Inflammatory macrophage treated with lipopolysaccharide for 1 hour (primary cell): ENCODE measurements around the gene SLC27A4.
"Not testable (repeated sequence)": the region's sequence is repeated elsewhere in the genome, so short reads cannot be mapped to it uniquely, and the experiment has no call there.

Experiments
- DNase-seq, 2 donors: peaks; one replicate each; pipeline ENCODE4 v3.0.0-alpha.2; 2020 to 2022

Gene SLC27A4

GRCh38 chr9:128325629-128326028, 14.7 kb upstream of the SLC27A4 start:
- DNase-seq = no peak

DNA sequence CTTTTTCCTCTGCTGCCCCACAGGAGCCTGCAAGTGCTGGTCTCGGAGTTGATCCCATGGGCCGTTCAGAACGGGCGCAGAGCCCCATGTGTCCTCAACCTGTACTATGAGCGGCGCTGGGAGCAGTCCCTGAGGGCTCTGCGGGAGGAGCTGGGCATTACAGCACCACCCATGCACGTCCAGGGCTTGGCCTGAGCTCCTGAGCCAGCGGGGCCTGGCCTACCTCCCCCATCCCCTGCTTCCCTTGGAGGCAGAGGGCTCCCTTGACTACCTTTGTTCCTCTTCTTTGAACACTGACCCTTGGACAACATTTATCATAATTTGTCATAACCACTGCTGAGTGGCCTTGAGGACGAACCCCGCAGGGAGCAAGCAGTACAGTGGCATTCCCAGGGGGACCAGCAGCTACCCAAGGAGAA, 6.9 kb upstream of the SLC27A4 start:
- DNase-seq = no peak

DNA sequence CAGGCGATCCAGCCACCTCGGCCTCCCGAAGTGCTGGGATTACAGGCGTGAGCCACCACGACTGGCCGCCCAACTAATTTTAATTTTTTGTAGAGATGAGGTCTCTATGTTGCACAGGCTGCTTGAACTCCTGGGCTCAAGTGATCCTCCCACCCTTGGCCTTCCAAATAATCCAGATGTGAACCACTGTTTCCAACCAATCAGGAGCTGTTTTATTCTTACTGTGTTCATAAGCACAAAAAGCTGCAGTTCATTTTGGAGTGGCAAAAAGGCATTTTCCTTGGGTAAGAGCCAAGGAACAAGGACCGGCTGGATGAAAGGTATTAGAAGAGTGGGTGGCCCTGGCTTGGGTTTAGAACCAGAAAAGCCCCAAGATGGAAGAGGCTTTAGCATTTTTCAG, 5.2 kb upstream of the SLC27A4 start:
- no peak for DNase-seq

DNA sequence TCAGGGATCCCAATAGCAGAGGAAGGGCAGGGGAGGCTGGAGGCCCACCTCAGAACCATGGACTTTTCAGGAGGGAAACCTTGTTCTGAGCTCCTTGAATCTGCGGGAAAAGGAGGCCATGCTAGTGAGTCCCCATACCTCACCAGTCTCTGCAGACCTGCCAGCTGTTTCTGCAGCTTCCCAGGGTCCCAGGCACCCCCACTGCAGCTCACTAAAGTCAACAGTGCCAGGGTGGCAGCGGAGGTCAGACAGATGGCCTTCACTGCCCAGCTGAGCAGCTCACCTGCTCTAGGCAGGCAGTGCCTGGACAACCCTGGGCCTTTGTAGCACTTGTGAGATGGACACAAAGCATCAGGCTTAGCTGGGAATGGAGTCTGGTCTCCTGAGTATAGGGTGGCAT, 4.4 kb upstream of the SLC27A4 start:
- no peak for DNase-seq

DNA sequence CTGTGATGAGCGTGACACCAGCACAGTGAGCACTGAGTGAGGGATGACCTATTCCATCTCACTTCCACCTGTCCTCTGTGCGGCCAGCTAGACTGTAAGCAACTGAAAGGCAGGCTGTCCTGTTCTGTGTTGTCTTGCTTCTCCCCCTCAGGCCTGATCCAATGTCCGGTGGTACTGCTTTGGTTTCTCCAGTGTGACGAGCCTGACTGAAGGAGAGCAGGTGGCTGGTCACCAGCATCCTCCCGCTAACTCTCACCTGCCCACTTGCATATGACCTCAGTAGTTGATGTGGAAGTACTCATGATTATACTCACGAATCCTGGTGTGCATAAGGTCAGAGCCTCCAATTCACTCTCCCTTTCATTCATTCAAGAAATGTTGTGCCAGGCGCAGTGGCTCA, 2.4 kb upstream of the SLC27A4 start:
- DNase-seq = no peak

GRCh38 chr9:128338852-128339614, 1.3 kb upstream of the SLC27A4 start:
- DNase-seq = not testable (repeated sequence)

- DNase-seq = peak in 1 of 2 donors; percentile 6
Observed at GRCh38 chr9:128340691-128341434, 536 bp downstream of the SLC27A4 start.

- peak; percentile 43 to 66 for DNase-seq
Observed at GRCh38 chr9:128341435-128341849, 1.1 kb downstream of the SLC27A4 start.

DNA sequence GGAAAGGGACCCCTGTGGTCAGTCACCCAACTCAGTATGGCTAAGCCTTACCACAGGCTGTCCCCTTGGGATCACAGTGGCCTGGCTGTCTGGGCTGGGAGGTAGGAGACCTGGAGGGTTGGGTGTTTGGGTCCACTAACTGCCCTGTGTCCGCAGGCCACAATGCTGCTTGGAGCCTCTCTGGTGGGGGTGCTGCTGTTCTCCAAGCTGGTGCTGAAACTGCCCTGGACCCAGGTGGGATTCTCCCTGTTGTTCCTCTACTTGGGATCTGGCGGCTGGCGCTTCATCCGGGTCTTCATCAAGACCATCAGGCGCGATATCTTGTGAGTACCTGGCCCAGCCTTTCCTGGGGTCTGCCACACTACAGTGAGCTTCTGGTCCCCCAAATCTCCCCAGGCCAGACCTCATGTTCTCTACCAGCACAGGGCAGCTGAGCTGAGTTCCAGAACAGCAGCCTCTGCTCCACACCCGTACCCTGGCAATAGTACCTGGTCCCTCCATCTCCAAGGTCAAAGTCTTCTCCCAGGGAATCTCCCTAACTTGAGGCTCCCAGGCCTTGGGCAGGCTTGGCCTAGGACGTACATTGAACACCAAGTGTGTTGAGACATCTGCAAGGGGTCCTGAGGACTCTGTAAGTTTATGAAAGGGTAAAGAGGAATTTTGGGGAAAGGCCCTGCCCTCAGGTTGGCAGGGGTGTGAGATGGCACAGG, 2.8 kb downstream of the SLC27A4 start:
- no peak for DNase-seq

GRCh38 chr9:128343855-128344254, 3.5 kb downstream of the SLC27A4 start:
- DNase-seq = no peak

DNA sequence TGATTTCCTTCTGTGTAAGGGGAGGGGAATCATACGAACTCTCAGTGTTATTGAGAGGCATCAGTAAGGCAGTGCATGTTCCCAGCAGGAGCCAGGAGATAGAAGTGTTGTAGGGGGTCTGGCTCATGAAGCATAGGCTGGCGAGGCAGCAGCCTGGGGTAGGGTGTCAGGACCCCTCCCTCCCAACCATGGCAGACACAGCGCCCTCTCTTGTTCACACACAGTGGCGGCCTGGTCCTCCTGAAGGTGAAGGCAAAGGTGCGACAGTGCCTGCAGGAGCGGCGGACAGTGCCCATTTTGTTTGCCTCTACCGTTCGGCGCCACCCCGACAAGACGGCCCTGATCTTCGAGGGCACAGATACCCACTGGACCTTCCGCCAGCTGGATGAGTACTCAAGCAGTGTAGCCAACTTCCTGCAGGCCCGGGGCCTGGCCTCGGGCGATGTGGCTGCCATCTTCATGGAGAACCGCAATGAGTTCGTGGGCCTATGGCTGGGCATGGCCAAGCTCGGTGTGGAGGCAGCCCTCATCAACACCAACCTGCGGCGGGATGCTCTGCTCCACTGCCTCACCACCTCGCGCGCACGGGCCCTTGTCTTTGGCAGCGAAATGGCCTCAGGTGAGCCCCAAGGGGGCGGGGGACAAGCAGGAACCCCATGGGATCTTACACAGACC, 4.7 kb downstream of the SLC27A4 start:
- no peak for DNase-seq

DNA sequence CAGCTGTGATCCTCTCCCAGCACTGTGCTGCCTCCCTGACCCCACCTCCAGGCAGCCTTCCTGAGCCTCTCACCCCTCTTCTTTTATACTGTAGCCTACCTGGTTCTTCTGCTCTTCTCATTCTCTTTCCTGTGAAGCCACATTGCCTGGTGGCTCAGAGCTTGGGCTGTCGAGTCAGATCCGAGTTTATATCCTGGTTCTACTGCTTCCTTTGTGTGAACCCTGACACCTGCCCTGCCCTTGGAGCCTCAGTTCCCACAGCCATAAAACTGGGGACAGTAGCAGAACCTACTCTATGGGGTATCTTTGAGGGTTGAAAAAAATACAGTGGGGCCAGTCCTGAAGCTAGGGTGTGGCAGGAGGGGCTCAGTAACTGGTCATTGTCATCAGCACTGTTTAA, 8.8 kb downstream of the SLC27A4 start:
- no peak for DNase-seq

GRCh38 chr9:128349772-128350171, 9.4 kb downstream of the SLC27A4 start:
- DNase-seq = no peak

- no peak for DNase-seq
Observed at GRCh38 chr9:128355451-128355850, 15.1 kb downstream of the SLC27A4 start.

- no peak for DNase-seq
Observed at GRCh38 chr9:128358090-128358489, 17.8 kb downstream of the SLC27A4 start.

- no peak for DNase-seq
Observed at GRCh38 chr9:128358861-128359260, 18.5 kb downstream of the SLC27A4 start.

- DNase-seq = no peak
Observed at GRCh38 chr9:128360826-128361225, 20.5 kb downstream of the SLC27A4 start.

DNA sequence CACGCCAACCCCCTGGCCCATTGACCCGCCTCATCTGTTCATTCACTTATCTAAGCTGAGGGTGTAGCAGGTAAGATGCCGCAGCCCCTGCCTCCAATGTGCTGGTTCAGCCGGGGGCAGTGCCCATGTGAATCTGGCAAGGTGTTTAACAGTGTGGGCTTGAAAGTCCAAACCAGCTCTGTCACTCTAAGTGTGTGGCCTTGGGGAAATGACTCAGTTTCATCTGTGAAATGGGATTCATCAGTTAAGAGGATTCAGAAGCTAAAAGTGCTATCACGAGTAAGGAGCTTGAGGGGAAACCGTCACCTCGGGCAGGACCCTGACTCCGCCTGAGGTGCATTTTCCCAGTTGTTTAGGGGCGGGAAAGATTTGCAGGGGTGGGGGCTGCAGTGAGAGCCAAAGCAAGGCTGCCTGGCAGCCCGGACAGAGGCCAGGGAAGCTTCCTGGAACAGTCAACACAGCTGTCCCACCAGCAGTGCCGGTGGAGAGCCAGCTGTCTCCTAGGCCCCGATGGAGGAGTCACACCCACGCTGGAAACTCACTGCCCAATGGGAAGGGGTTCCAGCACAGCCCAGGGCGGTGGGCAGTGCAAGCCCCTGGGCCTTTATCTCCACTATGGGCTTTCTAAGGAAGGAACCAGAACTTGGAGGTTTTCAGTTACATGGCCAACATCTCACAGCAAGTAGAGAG, 21.1 kb downstream of the SLC27A4 start:
- DNase-seq = no peak

- DNase-seq = peak; percentile 57 to 82
Observed at GRCh38 chr9:128361986-128362646, 21.8 kb downstream of the SLC27A4 start.

GRCh38 chr9:128362774-128363173, 22.4 kb downstream of the SLC27A4 start:
- DNase-seq = no peak

GRCh38 chr9:128365525-128365924, 25.2 kb downstream of the SLC27A4 start:
- DNase-seq = no peak
